AG10803 (cell line): ENCODE results near the gene FAM53C.

Source experiments
- DNase-seq: peaks from one replicate; pipeline ENCODE4 v3.0.0; 2010; ENCODE audit warnings: low read depth
- H3K4me3 ChIP-seq: 2 replicates; pipeline ENCODE4 v1.5.1; 2011; ENCODE audit warnings: mild to moderate bottlenecking, low read length, control low read depth
- CTCF ChIP-seq: conservative IDR thresholded peaks from 2 replicates; pipeline ENCODE4 v1.5.1; 2011; ENCODE audit warnings: mild to moderate bottlenecking, low read length, control low read depth, inconsistent platforms

Gene FAM53C

DNA sequence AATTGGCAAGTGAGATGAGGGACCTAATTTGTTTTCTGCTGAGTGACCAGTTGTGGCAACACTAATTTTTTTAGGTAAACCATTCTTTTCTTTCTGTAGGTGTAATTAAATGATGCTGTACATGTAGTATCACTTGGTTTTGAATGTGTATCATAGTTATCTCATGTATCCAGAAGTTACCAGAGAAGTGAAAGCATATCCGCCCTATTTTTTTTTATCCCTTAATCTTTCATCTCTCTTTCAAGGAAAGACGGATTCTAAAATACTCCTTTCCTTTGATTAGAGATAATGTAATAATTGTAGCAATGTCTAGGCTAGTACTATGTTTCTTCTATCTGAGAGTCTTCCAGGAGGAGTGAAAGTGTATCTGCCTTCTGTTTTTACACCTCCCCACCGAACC, 21.6 kb downstream of the FAM53C start:
- no peak for TF ChIP-seq CTCF
- no peak for DNase-seq
- no peak overlapping the region for H3K4me3 ChIP-seq

- TF ChIP-seq CTCF = no peak
- no peak for DNase-seq
- H3K4me3 ChIP-seq = no peak overlapping the region
These were observed 22.9 kb downstream of the FAM53C start for GRCh38 chr5:138360941-138361452.

- TF ChIP-seq CTCF = no peak
- DNase-seq = no peak
- H3K4me3 ChIP-seq = no peak overlapping the region
These were observed 26.5 kb downstream of the FAM53C start for GRCh38 chr5:138364576-138364975.

DNA sequence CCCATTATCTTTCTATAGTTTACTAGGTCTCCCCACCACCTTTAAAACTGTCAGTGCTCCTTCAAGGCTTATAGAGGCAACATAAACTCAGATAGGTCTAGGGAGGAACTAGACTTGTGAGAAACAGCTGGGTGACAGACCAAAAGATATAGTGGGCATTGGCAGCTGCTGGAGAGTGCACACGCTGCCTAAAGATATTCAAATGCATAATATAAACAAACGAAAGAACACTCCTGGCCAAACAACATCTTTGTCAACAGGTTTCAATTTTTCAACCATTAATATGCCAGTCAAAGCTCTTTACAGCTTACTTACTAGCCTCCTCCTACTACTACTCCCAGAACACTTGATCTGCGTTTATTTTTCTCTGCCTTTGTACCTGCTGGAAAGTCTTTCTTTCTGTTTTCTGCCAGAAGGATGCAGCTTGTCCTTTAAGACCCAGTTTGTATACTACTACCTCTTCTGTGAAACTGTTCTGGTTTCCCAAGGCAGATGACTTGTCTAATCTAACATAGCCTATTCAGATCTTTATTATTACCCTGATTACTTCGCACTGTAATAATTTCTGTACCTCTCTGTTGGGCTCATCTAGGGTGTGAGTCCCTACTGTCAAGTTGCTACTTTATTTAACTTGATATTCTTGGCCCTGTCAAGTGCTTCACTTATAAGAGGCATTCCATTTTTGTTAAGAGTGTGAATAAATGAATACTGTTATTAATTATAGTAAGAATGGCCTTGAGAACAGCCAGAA, 28.7 kb downstream of the FAM53C start:
- no peak for DNase-seq
- no peak overlapping the region for H3K4me3 ChIP-seq
- no peak for TF ChIP-seq CTCF

- no peak for TF ChIP-seq CTCF
- no peak for DNase-seq
- H3K4me3 ChIP-seq = no peak overlapping the region
These were observed 31.2 kb downstream of the FAM53C start for GRCh38 chr5:138369261-138369660.

DNA sequence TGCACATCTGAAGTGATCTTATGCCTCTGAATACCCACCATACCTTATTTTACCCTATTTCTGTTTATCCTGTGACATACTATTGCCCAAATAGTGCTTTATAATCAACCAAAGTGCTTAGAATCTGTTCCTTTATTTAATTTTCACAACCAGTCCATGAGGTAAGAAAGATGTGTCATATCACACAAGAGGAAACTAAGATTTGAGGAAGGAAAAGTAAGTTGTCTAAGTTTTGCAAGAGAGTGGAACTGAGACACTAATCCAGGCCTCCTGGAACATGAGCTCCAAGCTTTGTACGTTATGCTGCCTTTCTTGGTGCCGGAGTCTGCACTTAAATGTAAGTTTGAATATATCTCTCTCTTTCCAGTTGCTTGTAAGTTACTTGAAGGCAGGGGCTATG, 31.6 kb downstream of the FAM53C start:
- no peak for TF ChIP-seq CTCF
- no peak for DNase-seq
- no peak overlapping the region for H3K4me3 ChIP-seq

DNA sequence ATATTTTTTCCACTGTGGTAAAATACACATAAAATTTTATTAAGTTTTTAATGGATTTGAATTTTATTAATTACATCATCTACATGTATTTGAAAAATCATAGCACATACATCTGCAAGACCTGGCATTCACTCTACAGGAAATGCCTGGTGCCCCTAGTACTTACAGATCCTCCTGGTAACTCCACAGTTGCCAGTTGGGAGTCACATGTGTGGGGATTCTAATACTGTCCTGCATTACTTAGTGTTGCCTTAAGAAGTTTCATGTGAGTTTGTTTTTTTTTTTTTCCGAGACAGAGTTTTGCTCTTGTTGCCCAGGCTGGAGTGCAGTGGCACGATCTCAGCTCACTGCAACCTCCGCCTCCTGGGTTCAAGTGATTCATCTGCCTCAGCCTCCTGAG, 32.5 kb downstream of the FAM53C start:
- peak; percentile 54 for DNase-seq
- H3K4me3 ChIP-seq = no peak overlapping the region
- no peak for TF ChIP-seq CTCF
